Measurements from ENCODE around the gene TMEM132D. TPM values are rescaled to one million over a fixed set of nuclear protein-coding genes. Genes with fewer than 3 reads are reported as not detected.

TMEM132D gene
- total and polyA plus RNA-seq, 2 of the 8 experiments (the other 6 are each of a cell fraction or from before 2014, with no cell fraction given): 3.5 to 10.1 TPM

DNA sequence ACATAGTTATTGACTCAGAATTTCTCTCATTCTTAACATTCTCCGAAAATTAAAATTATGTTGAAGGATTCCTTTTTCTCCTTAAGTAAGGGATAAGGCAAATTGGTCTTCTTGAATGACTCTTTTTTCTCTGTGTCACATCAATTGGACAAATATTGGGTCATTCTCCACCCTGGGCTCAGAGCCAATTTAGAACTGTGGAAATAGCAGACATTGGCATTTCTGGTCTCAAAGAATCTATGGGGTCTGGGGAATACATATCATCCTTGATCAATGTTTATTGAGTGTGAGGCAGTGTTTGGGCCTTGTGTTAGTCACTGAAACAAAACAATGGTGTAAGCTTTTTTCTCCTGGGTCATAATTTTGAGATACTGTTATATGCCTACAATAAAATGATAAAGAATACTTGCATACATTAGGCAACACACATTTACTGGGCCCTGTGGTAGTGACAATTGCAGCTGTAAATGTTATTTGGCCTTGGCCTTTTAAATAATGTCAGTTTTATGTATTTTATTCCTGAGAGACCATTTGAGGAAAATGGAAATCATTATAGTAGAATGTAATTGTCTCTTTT, 414.6 kb downstream of the TMEM132D start (continued):
- TF ChIP-seq, protein P1, sequence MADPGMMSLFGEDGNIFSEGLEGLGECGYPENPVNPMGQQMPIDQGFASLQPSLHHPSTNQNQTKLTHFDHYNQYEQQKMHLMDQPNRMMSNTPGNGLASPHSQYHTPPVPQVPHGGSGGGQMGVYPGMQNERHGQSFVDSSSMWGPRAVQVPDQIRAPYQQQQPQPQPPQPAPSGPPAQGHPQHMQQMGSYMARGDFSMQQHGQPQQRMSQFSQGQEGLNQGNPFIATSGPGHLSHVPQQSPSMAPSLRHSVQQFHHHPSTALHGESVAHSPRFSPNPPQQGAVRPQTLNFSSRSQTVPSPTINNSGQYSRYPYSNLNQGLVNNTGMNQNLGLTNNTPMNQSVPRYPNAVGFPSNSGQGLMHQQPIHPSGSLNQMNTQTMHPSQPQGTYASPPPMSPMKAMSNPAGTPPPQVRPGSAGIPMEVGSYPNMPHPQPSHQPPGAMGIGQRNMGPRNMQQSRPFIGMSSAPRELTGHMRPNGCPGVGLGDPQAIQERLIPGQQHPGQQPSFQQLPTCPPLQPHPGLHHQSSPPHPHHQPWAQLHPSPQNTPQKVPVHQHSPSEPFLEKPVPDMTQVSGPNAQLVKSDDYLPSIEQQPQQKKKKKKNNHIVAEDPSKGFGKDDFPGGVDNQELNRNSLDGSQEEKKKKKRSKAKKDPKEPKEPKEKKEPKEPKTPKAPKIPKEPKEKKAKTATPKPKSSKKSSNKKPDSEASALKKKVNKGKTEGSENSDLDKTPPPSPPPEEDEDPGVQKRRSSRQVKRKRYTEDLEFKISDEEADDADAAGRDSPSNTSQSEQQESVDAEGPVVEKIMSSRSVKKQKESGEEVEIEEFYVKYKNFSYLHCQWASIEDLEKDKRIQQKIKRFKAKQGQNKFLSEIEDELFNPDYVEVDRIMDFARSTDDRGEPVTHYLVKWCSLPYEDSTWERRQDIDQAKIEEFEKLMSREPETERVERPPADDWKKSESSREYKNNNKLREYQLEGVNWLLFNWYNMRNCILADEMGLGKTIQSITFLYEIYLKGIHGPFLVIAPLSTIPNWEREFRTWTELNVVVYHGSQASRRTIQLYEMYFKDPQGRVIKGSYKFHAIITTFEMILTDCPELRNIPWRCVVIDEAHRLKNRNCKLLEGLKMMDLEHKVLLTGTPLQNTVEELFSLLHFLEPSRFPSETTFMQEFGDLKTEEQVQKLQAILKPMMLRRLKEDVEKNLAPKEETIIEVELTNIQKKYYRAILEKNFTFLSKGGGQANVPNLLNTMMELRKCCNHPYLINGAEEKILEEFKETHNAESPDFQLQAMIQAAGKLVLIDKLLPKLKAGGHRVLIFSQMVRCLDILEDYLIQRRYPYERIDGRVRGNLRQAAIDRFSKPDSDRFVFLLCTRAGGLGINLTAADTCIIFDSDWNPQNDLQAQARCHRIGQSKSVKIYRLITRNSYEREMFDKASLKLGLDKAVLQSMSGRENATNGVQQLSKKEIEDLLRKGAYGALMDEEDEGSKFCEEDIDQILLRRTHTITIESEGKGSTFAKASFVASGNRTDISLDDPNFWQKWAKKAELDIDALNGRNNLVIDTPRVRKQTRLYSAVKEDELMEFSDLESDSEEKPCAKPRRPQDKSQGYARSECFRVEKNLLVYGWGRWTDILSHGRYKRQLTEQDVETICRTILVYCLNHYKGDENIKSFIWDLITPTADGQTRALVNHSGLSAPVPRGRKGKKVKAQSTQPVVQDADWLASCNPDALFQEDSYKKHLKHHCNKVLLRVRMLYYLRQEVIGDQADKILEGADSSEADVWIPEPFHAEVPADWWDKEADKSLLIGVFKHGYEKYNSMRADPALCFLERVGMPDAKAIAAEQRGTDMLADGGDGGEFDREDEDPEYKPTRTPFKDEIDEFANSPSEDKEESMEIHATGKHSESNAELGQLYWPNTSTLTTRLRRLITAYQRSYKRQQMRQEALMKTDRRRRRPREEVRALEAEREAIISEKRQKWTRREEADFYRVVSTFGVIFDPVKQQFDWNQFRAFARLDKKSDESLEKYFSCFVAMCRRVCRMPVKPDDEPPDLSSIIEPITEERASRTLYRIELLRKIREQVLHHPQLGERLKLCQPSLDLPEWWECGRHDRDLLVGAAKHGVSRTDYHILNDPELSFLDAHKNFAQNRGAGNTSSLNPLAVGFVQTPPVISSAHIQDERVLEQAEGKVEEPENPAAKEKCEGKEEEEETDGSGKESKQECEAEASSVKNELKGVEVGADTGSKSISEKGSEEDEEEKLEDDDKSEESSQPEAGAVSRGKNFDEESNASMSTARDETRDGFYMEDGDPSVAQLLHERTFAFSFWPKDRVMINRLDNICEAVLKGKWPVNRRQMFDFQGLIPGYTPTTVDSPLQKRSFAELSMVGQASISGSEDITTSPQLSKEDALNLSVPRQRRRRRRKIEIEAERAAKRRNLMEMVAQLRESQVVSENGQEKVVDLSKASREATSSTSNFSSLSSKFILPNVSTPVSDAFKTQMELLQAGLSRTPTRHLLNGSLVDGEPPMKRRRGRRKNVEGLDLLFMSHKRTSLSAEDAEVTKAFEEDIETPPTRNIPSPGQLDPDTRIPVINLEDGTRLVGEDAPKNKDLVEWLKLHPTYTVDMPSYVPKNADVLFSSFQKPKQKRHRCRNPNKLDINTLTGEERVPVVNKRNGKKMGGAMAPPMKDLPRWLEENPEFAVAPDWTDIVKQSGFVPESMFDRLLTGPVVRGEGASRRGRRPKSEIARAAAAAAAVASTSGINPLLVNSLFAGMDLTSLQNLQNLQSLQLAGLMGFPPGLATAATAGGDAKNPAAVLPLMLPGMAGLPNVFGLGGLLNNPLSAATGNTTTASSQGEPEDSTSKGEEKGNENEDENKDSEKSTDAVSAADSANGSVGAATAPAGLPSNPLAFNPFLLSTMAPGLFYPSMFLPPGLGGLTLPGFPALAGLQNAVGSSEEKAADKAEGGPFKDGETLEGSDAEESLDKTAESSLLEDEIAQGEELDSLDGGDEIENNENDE (IDR thresholded peaks at IDR 0.05; ENCODE audit: insufficient replicate concordance, low read length): no peak
- TF ChIP-seq, protein P2, sequence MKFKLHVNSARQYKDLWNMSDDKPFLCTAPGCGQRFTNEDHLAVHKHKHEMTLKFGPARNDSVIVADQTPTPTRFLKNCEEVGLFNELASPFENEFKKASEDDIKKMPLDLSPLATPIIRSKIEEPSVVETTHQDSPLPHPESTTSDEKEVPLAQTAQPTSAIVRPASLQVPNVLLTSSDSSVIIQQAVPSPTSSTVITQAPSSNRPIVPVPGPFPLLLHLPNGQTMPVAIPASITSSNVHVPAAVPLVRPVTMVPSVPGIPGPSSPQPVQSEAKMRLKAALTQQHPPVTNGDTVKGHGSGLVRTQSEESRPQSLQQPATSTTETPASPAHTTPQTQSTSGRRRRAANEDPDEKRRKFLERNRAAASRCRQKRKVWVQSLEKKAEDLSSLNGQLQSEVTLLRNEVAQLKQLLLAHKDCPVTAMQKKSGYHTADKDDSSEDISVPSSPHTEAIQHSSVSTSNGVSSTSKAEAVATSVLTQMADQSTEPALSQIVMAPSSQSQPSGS (IDR thresholded peaks at IDR 0.05; ENCODE audit: low read length): no peak

All from H1 (cell line).